ENCODE measurements around the gene PARP2.

GRCh38 chr14:20376071-20376588 lies 32.7 kb downstream of the PARP2 start:
- TF ChIP-seq CTCF (IDR thresholded peaks at IDR 0.05) (no peak), POLR2AphosphoS5 (IDR thresholded peaks at IDR 0.05) (no peak), EP300 (IDR thresholded peaks at IDR 0.05) (no peak)
